HEK293 (cell line): ENCODE data around the gene NOM1.

ENCODE experiments used
- CTCF ChIP-seq: fragments of 450-650 bp; formaldehyde crosslinking; IDR thresholded peaks from 2 replicates; pipeline ENCODE4 v1.5.1; 2016; ENCODE audit warnings: missing biosample characterization, missing genetic modification characterization
- ZNF768 ChIP-seq: fragments of 450-650 bp; formaldehyde crosslinking; IDR thresholded peaks from 2 replicates; pipeline ENCODE4 v1.5.1; 2018; ENCODE audit warnings: missing biosample characterization, mild to moderate bottlenecking, missing genetic modification characterization

DNA sequence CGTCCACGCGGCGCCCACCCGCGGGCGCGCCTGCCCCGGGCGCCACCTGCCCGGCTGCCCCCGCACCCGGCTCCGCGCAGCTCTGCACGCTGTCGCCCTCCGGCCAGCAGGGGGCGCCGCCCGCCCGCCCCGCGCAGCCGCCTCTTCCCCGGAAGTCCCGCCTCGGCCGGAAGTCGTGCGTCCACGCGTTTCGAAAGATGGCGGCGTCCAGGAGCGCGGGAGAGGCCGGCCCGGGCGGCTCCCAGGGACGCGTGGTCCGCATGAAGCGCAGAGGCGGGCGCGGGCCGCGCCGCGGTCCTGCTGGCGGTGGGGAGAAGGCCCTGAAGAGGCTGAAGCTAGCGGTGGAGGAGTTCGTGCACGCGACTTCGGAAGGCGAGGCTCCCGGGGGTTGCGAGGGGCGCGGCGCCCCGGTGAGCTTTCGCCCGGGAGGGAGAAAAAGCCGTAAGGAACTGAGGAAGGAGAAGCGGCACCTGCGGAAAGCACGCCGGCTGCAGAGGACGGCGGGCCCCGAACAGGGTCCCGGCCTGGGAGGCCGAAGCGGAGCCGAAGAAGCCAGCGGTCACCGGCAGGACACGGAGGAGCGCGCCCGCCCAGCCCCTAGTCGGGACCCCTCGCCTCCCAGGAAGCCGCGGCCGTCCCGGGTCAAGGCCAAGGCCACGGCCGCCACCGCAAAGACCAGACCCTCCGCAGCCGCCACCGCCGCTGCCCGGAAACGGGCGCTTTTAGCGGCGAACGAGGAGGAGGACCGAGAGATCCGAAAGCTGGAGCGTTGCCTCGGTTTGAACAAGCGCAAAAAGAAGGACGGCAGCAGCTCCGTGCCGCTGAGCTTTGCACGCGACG, at the start of gene NOM1:
- TF ChIP-seq ZNF768 (tag by site-specific recombination) (no peak), CTCF (tag by site-specific recombination) (no peak)
